ENCODE results near the gene CRHR1. TPM values are rescaled to one million over a fixed set of nuclear protein-coding genes. Genes with fewer than 3 reads are reported as not detected.

CRHR1 gene
- total RNA-seq, 3 donors from 2014 or later: 1.6 to 2.8 TPM; not detected in 1

DNA sequence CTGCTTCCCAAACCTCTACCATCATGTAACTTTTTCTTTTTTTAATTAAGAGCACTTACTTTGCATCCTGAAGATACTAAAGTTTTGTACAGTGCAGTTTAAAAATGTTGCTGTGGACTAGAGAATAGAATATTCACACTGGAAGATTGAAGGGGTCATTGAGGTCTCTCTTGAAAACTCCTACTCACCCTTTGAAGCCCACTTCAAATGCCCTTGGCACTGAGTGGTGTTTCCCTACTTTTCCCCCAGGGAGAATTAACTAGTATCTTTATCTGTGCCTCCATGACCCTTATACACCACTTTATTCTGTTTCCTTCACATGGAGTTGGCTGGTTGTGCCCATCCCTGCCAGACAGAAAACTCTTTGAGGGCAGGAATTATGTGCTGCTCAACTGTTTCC lies 19.6 kb upstream of the CRHR1 start:
- TF ChIP-seq POLR2A (IDR thresholded peaks at IDR 0.05): no peak
- Histone ChIP-seq H3K36me3 (no peaks in the 10 kb centered on the region), H3K27ac (no peak overlapping the region), H3K4me1 (no peaks in the 10 kb centered on the region), H3K27me3 (peaks cover 0 to 22% of the 10 kb centered on the region in 2 donors), H3K9me3 (no peaks in the 10 kb centered on the region), H3K4me3 (no peak overlapping the region)
- no peak for DNase-seq (ENCODE audit: low spot score in 2 of 2)
- intact Hi-C loops (cut with DNase I; ENCODE audit: low total_unique reads): no loop called here

GRCh38 chr17:45768000-45768399 lies 16.1 kb upstream of the CRHR1 start:
- DNase-seq (ENCODE audit: low spot score in 2 of 2): no peak
- TF ChIP-seq POLR2AphosphoS5 (IDR thresholded peaks at IDR 0.05) (no peak), POLR2A (IDR thresholded peaks at IDR 0.05) (no peak), CTCF (IDR thresholded peaks at IDR 0.05) (no peak)
- no peaks in the 10 kb centered on the region for H3K36me3 ChIP-seq
- no peaks in the 10 kb centered on the region for H3K4me1 ChIP-seq
- intact Hi-C loops (cut with DNase I; ENCODE audit: low total_unique reads): no loop called here
- H3K27ac ChIP-seq: no peak overlapping the region
- H3K9me3 ChIP-seq: no peaks in the 10 kb centered on the region
- H3K27me3 ChIP-seq: peaks cover 0 to 12% of the 10 kb centered on the region in 2 donors
- H3K4me3 ChIP-seq: no peak overlapping the region

GRCh38 chr17:45770632-45771270 lies 13.4 kb upstream of the CRHR1 start:
- H3K36me3 ChIP-seq: no peaks in the 10 kb centered on the region
- H3K4me3 ChIP-seq: no peak overlapping the region
- peaks cover 0 to 9% of the 10 kb centered on the region in 2 donors for H3K27me3 ChIP-seq
- intact Hi-C loops (cut with DNase I; ENCODE audit: low total_unique reads): no loop called here
- no peaks in the 10 kb centered on the region for H3K4me1 ChIP-seq
- no peak overlapping the region for H3K27ac ChIP-seq
- TF ChIP-seq POLR2AphosphoS5 (IDR thresholded peaks at IDR 0.05): no peak
- no peak for TF ChIP-seq POLR2A (IDR thresholded peaks at IDR 0.05)
- no peak for TF ChIP-seq CTCF (IDR thresholded peaks at IDR 0.05)
- no peaks in the 10 kb centered on the region for H3K9me3 ChIP-seq
- DNase-seq (ENCODE audit: low spot score in 2 of 2): no peak

- no peaks in the 10 kb centered on the region for H3K4me1 ChIP-seq
- H3K27me3 ChIP-seq: peaks cover 0 to 9% of the 10 kb centered on the region in 2 donors
- H3K27ac ChIP-seq: no peak overlapping the region
- no peak for TF ChIP-seq POLR2AphosphoS5 (IDR thresholded peaks at IDR 0.05)
- no peak for TF ChIP-seq CTCF (IDR thresholded peaks at IDR 0.05)
- TF ChIP-seq POLR2A (IDR thresholded peaks at IDR 0.05): no peak
- intact Hi-C loops (cut with DNase I; ENCODE audit: low total_unique reads): no loop called here
- H3K9me3 ChIP-seq: no peaks in the 10 kb centered on the region
- no peak overlapping the region for H3K4me3 ChIP-seq
- H3K36me3 ChIP-seq: no peaks in the 10 kb centered on the region
- no peak for DNase-seq (ENCODE audit: low spot score in 2 of 2)
Observed at GRCh38 chr17:45771271-45771959, 12.7 kb upstream of the CRHR1 start.

GRCh38 chr17:45775148-45775547 lies 9.0 kb upstream of the CRHR1 start:
- Histone ChIP-seq H3K27me3 (no peaks in the 10 kb centered on the region), H3K27ac (peak overlapping the region in 1 of 2 donors; percentile 36), H3K4me1 (no peaks in the 10 kb centered on the region), H3K36me3 (no peaks in the 10 kb centered on the region), H3K4me3 (no peak overlapping the region), H3K9me3 (no peaks in the 10 kb centered on the region)
- intact Hi-C loops (cut with DNase I; ENCODE audit: low total_unique reads): no loop called here
- no peak for TF ChIP-seq CTCF (IDR thresholded peaks at IDR 0.05)
- peak in 1 of 3 donors; percentile 13 for TF ChIP-seq POLR2AphosphoS5 (IDR thresholded peaks at IDR 0.05)
- TF ChIP-seq POLR2A (IDR thresholded peaks at IDR 0.05): no peak
- peak in 1 of 2 donors; percentile 38 for DNase-seq (ENCODE audit: low spot score in 2 of 2)
